HG02938 (cell line): Measurements from ENCODE around the gene SLC22A23.

Experiments
- ATAC-seq: cut with Tn5 transposase; IDR thresholded peaks from one replicate; pipeline ENCODE4 v1.9.1; 2021; ENCODE audit warnings: mild to moderate bottlenecking, moderate library complexity; ENCODE audit not compliant: unreplicated experiment

Gene SLC22A23

GRCh38 chr6:3322366-3322890, 134.4 kb downstream of the SLC22A23 start:
- no peak for ATAC-seq

- no peak for ATAC-seq
These were observed 135.0 kb downstream of the SLC22A23 start for GRCh38 chr6:3321875-3322274.

- ATAC-seq: no peak
These were observed 135.8 kb downstream of the SLC22A23 start for GRCh38 chr6:3321042-3321441.

- no peak for ATAC-seq
These were observed 136.5 kb downstream of the SLC22A23 start for GRCh38 chr6:3320238-3320811.

- ATAC-seq: no peak
These were observed 137.1 kb downstream of the SLC22A23 start for GRCh38 chr6:3319610-3320200.

GRCh38 chr6:3318821-3319540, 137.9 kb downstream of the SLC22A23 start:
- ATAC-seq: no peak

GRCh38 chr6:3318226-3318625, 138.6 kb downstream of the SLC22A23 start:
- ATAC-seq: no peak

GRCh38 chr6:3317741-3318211, 139.1 kb downstream of the SLC22A23 start:
- no peak for ATAC-seq

GRCh38 chr6:3316818-3317217, 140.0 kb downstream of the SLC22A23 start:
- no peak for ATAC-seq

- no peak for ATAC-seq
These were observed 140.5 kb downstream of the SLC22A23 start for GRCh38 chr6:3316331-3316730.

GRCh38 chr6:3315841-3316240, 141.0 kb downstream of the SLC22A23 start:
- no peak for ATAC-seq

- ATAC-seq: no peak
These were observed 142.0 kb downstream of the SLC22A23 start for GRCh38 chr6:3314621-3315467.

GRCh38 chr6:3314176-3314575, 142.7 kb downstream of the SLC22A23 start:
- ATAC-seq: no peak

- no peak for ATAC-seq
These were observed 144.1 kb downstream of the SLC22A23 start for GRCh38 chr6:3312604-3313231.

- no peak for ATAC-seq
These were observed 145.0 kb downstream of the SLC22A23 start for GRCh38 chr6:3311826-3312225.

GRCh38 chr6:3310703-3311102, 146.1 kb downstream of the SLC22A23 start:
- no peak for ATAC-seq

GRCh38 chr6:3310051-3310448, 146.8 kb downstream of the SLC22A23 start:
- no peak for ATAC-seq

GRCh38 chr6:3309391-3310050, 147.3 kb downstream of the SLC22A23 start:
- ATAC-seq: no peak

GRCh38 chr6:3308106-3308505, 148.7 kb downstream of the SLC22A23 start:
- ATAC-seq: no peak

- ATAC-seq: no peak
These were observed 149.4 kb downstream of the SLC22A23 start for GRCh38 chr6:3307436-3307835.
